NCI-H1930 (cell line): ENCODE results near the gene SMURF2.
"Not testable (repeated sequence)": the region's sequence is repeated elsewhere in the genome, so short reads cannot be mapped to it uniquely, and the experiment has no call there.

Source experiments
- DNase-seq, 2 experiments: peaks; one replicate each; lab custom pipeline; 2025; lab: John Stamatoyannopoulos, UW

SMURF2 gene

DNA sequence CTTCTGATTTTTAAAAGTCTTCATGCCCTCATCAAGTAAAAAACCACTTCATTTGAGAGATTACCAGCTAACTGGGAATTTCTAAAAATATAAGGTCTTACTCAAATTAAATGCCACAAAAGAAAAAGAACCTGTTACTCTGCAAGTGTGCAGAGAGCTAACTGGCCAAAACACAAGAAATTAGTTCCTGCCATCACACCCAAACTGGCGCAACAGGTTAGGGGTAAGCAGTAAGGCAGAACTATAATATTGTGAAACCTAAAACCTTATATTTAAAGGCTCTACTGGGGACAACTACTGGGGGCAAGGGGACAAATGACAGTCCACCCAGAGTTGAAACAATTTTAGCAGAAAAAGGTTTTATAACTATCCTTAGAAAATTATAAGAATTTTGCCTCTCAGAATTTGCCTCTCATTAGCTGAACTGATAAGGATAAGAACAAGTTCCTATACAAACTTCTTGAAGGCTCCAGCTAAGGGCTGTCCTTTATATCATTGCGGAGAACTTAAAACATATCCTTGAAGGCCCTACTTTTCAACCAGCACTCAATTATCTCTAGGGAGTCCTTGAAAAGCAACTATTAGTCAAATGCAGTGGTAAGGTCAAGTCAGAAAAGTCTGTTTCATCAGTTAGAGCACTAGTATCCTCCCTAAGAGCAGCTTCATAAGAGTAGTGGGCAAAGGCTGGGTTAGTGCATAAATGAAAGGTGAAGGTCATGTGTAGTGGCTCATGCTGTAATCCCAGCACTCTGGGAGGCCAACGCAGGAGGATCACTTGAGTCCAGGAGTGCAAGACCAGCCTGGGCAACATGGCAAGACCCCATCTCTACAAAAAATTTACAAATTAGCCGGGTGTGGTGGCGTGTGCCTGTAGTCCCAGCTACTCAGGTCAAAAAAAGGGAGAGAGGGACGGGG is 31.5 kb downstream of the SMURF2 start:
- no peak for DNase-seq

DNA sequence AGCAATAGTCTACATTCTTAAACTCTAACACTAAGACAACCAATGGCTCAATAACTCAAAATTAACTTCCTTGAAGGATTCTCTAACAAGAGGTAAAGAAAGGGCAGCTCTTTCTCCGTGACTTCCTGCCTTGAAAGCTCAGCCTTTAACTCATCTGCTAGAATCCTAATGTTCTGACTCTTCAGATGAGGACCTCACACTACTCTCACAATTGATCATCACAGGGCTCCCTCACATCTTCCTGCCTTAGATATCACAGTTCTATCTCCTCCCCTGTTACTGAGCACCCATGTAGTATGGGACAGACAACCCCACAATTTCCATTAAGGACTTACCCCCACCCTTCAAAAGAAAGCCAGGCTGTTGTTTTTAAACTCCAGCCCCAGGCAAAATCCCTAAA is 33.5 kb downstream of the SMURF2 start:
- no peak for DNase-seq

DNA sequence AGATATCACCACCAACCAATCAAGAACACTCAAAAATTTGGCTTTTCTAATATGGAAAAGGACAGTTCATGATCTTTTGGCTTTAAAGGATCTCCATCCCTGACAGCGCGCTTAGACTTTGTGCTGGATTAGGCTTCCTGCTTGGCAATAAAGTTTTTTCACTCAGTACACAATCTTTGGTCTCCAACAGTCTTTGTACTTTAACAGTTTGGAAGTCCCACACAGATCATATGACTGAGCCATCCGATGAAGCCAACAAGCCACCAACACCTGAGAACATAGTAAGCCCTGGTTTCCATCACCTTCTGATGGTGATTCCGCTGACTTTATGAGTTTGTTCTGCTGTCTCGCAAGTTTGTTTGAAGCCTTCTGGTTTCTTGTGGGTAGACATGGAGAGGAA is 34.3 kb downstream of the SMURF2 start:
- DNase-seq = no peak

DNA sequence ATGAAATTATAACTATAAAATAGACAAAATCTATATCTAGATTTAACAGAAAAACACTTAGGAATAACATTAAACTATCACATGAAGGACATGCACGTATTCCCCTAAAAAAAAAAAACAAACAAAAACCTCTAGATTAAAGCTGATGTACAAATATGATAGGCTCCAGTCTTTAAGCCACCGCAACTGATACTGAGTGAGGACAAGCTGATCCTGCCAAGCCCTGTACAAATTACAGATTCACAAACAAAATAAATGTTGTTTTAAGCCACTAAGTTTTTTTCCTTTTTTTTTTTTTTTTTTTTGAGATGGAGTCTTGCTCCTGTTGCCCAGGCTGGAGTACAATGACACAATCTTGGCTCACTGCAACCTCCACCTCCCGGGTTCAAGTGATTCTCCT is 35.3 kb downstream of the SMURF2 start:
- no peak for DNase-seq

DNA sequence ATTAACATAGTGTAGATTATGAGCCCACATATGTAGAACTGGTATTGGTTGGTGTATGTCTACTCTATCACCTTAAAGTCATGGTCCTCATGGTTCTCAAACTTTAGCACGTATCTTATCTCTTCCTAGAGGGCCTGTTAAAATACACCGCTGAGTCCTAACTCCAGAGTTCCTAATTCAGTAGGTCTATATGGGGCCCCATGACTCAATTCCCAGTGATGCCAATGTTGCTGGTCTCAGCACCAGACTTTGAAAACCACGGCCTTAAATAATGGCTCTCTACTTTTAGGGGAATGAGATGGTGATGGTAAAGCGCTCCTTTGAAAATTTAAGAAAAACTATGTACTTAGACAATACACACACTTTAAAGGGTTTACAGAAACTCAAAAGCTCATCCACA is 36.6 kb downstream of the SMURF2 start:
- no peak for DNase-seq

DNA sequence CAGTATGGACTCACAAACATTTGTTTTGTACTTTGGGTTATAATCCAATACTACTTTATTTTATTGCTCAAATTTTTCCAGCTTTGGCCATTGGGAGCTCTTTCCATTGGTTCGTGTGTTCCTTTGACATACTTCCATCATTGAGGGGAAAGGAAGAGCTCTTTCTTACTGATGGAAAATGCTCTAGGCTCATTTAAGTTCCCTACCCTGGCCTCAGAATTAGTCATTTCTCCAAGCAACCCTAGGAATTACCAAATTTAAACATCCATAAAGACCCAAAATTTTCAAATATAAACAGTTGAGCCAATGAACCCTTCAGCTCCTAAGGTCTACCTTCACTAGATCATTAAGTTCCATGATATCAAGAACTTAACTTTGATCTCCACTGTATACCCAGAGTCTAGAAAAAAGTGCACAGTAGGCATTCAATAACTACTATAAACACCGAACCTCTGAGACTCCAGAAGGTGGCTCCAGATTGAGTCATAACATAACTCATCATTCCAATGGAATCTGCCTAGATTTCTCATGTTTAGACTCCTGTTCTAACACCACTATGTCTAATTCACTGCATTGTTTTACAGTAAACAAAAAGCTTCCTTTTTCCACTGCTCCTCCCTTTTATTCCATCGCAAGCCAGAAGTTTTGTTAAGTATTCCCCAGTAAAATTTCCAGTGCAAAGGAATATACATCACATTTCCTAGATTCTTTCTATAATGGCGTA is 39.0 kb downstream of the SMURF2 start:
- DNase-seq = no peak

DNA sequence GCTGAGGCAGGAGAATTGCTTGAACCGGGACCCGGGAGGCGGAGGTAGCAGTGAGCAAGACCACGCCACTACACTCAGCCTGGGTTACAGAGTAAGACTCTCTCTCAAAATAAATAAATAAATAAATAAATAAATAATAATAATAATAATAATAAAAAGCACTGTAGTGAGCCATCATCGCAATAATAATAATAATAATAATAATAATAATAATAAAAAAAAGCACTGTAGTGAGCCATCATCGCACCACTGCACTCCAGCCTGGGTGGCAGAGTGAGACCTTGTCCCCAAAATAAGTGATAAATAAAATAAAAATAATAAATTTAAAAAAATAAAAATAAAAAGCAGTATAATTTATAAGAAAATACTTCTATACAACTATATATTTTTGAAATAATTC is 40.3 kb downstream of the SMURF2 start:
- DNase-seq = no peak

DNA sequence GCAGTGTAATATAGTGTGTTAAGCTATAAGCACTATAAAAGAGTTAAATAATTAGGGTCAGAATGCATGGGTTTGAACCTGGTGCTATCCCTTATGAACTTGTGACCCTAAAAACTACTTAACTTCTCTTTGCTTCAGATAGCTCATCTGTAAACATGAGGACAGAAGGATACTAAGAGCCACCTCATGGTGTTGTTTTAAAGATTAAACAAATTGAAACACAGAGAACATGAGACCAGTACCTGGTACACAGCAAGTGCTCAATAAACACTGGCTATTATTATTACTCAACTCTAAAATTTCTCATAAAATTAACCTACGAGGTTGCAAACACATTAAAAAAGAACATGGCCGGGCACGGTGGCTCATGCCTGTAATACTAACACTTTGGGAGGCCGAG is 43.3 kb downstream of the SMURF2 start:
- DNase-seq = no peak

DNA sequence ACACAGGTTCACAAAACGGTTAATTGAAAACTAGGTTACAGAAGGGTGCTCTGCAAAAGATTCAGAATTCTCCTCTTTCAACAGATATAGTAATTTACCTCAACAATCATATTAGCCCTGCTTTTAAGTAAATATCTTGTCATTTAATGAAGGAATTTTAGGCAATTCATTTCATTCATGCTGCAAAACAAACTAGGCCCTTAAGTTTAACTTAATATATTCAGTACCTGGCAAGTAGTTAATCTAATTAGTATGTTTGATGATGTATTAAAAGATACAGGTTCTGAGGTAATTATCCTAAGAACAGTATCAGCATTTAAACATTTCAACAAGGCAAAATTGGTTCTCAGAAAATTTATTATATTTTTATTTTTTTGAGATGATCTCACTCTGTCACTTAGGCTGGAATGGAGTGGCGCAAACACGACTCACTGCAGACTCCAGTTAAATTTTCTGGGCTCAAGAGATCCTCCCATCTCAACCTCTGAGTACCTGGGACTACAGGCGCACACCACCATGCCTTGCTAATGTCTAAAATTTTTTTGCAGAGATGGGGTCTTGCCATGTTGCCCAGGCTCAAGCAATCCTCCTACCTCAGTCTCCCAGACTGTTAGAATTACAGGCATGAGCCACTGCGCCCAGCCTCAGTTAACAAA is 44.9 kb downstream of the SMURF2 start:
- no peak for DNase-seq

DNA sequence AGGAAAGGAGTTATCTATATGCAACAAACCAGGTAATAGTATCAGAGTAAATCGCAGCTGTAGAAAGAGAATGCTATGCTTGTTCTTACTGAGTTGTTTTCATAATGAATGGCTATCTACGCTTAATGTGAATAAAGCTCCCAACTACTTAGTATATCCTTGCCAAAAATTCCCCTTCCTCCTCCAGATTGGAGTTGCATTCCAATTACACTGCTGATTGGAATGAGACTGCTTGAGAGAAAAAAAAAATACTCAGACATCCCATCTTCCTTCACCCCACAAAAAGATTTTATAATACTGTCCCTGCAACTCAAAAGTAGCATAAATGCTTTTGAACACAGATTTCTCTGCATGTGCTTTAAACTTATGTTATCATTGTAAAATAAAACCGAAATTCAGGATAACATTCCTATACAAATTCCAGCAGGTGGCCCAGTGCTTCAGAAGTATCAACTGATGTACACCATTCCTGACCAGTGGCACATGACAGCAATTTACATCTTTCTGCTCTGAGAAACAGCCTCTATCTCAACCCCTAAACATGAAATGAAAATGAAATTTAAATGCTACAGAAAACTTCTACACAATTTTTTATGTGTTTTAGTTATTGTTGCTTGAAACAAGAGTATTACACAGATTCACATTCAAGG is 47.0 kb downstream of the SMURF2 start:
- no peak for DNase-seq

DNA sequence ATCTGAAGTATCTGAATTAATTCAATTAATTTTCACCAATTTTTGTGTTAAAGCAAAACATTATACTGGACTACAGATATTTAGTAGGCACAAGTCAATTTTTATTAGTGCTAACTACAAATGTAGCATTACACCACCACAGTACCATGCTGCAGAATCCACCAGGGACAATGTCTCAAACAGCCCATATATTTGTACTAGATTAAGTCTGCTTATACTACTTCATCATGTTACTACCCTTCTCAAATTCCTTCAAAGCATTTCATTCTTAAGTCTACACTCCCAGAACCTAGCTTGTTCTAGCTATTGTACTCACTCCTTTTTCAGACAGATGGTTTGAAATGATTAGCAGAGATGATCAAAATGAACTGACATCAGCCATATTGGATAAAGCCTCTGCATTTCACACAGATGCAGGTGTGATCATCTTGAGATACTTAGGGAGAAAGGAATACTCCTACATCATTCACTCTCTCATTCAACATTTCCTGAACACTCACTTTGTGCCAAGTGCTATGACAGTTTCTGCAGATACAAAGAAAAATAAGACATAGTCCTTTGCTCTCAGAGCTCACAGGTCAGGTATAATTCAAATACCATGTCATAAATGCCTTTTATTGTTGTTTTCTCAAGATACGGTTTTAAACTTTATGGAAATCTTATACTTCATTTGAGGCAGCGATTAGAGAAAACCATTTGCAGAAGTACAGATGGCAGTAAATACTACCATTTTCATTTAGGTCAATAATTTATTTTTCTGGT is 47.7 kb downstream of the SMURF2 start:
- DNase-seq = no peak

DNA sequence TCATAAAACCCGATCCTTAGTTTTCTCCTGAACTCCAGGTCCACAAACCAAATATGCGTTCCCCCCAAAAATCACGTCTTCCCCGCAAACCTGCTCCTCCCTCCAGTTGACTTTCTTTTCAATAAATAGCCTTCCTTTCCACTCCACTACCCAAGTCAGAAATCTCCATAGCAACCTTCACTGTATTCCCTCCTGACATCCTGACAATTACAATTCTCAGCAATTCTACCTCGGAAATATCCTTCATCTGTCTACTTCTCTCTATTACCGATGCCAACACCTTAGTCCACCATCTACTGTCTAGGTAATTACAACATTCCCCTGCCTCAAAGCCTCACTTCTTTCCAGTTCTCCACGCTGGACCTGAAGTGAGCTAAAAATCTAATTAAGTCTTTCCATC is 50.7 kb downstream of the SMURF2 start:
- no peak for DNase-seq

DNA sequence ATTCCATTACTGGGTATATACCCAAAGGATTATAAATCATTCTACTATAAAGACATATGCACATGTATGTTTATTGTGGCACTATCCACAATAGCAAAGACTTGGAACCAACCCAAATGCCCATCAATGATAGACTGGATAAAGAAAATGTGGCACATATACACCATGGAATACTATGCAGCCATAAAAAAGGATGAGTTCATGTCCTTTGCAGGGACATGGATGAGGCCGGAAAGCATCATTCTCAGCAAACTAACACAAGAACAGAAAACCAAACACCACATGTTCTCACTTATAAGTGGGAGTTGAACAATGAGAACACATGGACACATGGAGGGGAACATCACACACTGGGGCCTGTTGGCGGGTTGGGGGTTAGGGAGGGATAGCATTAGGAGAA is 51.9 kb downstream of the SMURF2 start:
- DNase-seq = not testable (repeated sequence)

DNA sequence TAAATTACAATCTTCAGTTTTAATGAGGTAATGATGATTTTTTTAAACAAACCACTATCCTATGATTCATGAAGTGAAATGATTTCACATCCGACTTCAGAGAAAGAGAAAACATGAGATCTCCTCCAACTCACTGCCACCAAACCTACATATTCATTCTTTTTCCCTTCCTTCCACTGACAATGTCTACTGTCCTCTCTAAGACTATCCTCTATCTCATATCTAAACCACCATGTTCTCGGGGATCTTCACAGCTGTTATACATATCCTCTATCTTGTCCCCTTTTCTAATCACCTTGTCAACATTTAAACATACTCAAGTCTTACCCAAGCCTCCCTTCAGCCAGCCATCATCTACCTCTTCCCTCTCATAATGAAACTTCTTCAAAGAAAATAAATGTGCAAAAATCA is 53.5 kb downstream of the SMURF2 start:
- DNase-seq = no peak

DNA sequence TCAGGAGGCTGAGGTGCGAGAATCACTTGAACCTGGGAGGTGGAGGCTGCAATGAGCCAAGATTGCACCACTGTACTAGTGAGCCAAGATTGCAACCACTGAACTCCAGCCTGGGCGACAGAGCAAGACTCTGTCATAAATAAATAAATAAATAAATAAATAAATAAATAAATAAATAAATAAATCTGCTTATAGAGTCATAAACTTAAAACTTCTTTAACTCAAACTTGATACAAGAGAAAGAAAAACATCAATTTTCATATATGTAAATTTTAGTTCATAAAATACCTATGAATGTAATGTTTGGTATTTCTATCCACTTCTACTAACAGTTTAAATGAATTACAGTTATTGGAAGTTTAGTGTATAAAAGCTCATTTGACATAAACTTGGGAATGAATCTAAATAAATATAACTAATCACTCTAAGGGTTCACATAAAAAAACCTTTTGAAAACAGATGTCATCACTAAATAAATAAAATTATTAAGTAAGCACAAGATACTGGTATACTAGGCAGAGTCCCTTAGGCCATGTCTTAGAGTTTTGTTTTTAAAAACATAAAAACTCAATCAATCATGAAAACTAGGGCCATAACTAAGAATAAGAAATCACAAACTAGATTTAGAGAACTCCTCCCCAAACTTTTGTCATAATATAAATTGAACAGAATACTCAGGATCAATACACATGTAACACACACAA is 54.1 kb downstream of the SMURF2 start:
- DNase-seq = no peak

DNA sequence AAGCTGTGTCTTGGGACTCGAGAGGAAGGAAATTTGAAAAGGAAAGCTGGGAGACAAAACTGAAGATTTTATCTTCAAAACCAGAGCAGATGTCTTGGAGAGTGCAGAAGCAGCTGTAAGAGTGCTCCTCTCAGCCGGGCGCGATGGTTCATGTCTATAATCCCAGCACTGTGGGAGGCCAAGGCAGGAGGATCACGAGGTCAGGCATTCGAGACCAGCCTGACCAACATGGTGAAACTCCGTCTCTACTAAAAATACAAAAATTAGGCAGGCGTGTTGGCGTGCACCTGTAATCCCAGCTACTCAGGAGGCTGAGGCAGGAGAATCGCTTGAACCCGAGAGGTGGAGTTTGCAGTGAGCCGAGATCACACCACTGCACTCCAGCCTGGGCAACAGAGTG is 57.6 kb downstream of the SMURF2 start:
- DNase-seq = not testable (repeated sequence)

DNA sequence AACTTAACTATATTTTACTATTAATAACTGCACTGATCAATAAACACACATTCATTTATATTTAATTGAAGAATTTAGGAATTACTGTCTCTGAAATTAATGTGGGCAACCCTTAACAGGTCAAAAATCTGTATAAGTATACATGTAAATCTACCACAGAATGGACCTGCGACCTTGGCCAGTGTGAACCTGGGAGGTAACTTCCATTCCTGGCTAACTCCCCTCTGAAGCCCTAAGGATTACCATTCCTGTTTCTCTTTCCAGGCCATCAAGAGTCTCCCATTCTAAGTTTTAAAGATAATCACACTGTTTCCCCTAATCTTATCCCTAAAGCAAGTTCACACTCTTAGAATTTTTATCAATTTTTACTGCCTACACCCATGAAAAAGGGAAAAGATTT is 58.1 kb downstream of the SMURF2 start:
- DNase-seq = no peak

DNA sequence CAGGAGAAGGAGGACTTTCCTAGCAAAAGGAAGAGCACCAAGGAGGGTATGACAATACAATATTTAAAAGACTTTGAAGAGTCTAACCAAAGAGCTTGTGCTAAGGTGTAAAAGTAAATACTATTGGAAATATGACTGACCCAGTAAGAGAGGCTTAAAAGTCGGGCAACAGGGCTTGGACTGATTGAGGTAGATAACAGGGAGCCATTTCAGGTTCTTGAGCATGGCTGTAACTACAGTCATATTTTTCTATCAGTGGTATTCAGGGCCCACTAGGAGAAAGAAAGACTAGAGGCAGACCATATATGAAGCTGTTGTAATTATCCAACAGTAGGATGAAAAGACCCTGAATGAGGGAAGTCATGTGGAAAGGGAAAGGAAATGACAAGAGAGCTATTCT is 62.3 kb downstream of the SMURF2 start:
- no peak for DNase-seq

DNA sequence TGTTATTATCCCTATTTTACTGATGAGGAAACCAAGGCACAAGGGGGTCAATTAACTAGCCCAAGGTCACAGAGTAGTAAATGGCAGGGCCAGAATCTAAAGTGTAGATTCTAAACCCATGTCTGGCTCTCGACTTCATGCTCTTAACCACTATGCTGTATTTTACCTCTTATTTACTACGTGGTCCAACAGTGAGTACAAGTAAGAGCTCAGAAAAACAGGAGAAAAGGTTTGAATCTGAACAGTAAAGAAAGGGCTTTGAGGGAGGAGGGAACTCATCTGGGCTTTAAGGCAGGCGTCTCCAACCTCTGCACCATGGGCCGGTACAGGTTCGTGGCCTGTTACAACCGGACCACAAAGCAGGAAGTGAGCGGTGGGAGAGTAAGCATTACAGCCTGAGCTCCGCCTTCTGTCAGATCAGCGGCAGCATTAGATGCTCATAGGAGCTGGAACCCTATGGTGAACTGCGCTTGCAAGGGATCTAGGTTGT is 62.9 kb downstream of the SMURF2 start:
- no peak for DNase-seq

DNA sequence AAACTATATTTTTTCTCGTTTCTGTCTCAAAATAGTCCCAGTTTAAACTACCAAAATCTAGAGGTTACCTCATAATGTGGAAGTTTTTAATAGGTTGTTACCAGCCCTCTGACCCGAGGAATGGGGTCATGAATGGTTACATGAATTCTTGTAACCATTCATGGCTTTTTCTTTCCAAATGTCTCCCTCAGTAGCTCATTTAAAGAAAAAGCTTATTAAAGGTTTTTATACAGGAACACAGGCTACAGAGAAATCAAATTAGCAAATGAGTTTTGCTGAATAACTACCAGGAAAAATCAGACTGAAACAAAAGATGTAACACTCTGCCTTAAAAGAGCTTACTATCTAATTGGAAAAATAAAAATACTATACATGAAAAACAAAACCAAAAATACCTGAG is 63.4 kb downstream of the SMURF2 start:
- DNase-seq = no peak

DNA sequence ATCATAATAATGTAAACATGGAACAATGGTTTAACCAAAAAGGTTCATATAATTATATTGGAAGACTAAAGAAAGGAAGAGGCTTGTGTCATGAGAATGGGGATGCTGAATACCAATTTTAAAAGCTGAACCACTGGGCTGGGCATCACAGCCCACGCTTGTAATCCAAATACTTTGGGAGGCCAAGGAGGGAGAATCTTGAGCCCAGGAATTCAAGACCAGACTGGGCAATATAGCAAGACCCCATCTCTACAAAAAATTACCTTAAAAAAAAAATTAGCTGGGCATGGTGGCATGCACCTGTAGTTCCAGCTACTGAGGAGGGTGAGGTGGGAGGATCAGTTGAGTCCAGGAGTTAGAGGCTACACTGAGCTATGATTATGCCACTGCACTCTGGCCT is 65.1 kb downstream of the SMURF2 start:
- no peak for DNase-seq
